HAP-1 (cell line): ENCODE measurements around the gene MVP.
"Not testable (repeated sequence)": the region's sequence is repeated elsewhere in the genome, so short reads cannot be mapped to it uniquely, and the experiment has no call there.

ENCODE experiments used
- DNase-seq, 2 experiments: peaks; one replicate each; pipeline ENCODE4 v3.0.0-alpha.2; 2016 to 2020; ENCODE audit warnings: low spot score in 2 of 2
- H3K27me3 ChIP-seq: fragments of 250-450 bp; sonication (Bioruptor Pico); 2 replicates; pipeline ENCODE4 v1.5.1; 2020; ENCODE audit warnings: low read depth, mild to moderate bottlenecking, moderate library complexity
- H3K36me3 ChIP-seq: fragments of 250-450 bp; sonication (Bioruptor Pico); replicated peaks from 2 replicates; pipeline ENCODE4 v1.5.1; 2020; ENCODE audit warnings: mild to moderate bottlenecking
- H3K4me1 ChIP-seq: fragments of 250-450 bp; sonication (Bioruptor Pico); 2 replicates; pipeline ENCODE4 v1.5.1; 2020; ENCODE audit warnings: mild to moderate bottlenecking
- H3K4me3 ChIP-seq: fragments of 250-450 bp; sonication (Bioruptor Pico); 2 replicates; pipeline ENCODE4 v1.5.1; 2020; ENCODE audit warnings: mild to moderate bottlenecking, moderate library complexity
- H3K9me3 ChIP-seq: fragments of 250-450 bp; sonication (Bioruptor Pico); 2 replicates; pipeline ENCODE4 v1.5.1; 2020; ENCODE audit warnings: mild to moderate bottlenecking, moderate library complexity
- in situ Hi-C: fragments of 300-500 bp; cut with MboI; formaldehyde crosslinking; loops from 3 replicates; pipeline ENCODE4 v1.14.3; 2020; ENCODE audit warnings: low sequenced_read_pairs, inconsistent platforms, mixed read lengths

The MVP gene

DNA sequence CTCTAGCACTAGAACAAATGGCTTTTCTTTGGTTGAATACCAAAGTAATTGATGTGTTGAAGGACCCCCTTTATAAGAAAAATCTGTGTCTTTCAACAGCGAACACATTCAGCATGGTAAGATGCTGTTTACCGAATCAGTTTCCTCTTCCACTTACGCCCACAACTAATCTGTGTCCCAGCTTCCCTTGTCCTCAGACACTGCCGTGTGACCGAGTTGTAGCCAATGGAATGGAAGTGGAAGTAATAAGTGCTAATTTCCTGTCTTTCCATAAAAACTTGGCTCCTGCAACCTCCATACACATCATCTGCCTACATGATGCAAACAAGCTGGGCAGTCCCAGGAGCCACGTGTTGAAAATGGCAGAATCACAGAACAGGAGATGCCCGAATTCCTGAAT lies 32.4 kb downstream of the MVP start:
- H3K4me1 ChIP-seq, result no peaks in the 10 kb centered on the region
- no peaks in the 10 kb centered on the region for H3K36me3 ChIP-seq
- H3K27me3 ChIP-seq, result no peaks in the 10 kb centered on the region
- H3K9me3 ChIP-seq, result no peaks in the 10 kb centered on the region
- H3K4me3 ChIP-seq, result no peak overlapping the region
- no peak for DNase-seq
- in situ Hi-C loops, result no loop called here

DNA sequence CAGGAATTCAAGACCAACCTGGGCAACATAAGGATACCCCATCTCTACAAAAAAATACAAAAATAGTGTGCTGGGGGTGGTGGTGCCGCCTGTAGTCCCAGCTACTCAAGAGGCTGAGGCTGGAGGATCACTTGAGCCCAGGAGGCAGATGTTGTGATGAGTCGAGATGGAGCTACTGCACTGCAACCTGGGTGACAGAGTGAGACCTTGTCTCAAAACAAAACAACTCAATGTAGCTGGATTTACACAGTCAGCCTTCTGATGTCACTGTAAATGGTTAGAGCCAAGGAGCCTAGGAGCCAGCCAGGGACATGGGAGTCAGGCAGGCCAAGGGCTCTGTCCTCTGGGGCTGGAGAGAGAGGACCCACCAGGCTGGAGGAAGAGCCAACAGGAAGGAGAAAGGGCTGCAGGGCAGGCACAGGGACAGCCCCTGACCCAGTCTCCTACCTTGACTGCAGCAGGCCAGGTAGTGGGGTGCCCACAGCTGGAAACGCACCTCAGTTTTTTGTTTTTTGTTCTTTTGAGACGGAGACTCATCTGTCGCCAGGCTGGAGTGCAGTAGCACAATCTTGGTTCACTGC lies 34.3 kb downstream of the MVP start:
- H3K27me3 ChIP-seq, result no peaks in the 10 kb centered on the region
- no peaks in the 10 kb centered on the region for H3K9me3 ChIP-seq
- no peak overlapping the region for H3K4me3 ChIP-seq
- H3K4me1 ChIP-seq, result no peaks in the 10 kb centered on the region
- peaks cover 12% of the 10 kb centered on the region; the same call in 1 of the 2 replicates for H3K36me3 ChIP-seq
- no peak for DNase-seq
- in situ Hi-C loops, result no loop called here

DNA sequence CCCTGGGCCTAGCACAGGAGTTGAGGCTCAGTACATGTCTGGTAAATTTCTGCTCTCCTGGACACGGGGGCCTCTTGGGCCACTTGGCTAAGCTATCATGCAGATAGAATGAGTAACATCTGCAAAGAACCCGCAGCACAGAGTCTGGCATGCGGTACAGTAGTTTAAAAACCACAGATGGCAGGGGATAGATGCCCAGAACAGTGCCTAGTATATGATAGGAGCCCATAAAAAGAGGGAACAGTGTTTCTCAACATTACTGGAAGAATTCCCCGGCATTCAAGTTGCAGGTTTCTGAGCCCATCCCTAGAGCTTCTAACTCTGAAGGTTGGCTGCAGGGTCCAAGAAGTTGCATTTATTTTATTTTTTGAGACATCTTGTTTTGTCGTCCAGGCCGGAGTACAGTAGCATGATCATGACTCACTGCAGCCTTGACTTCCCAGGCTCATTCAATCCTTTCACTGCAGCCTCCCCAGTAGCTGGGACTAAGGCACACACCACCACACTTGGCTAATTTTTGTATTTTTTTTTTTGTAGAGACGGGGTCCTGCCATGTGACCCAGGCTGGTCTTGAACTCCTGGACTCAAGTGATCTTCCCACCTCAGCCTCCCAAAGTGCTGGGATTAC lies 37.0 kb downstream of the MVP start:
- DNase-seq, result no peak
- Histone ChIP-seq H3K4me1 (no peaks in the 10 kb centered on the region), H3K36me3 (peaks cover 24% of the 10 kb centered on the region), H3K9me3 (no peaks in the 10 kb centered on the region), H3K4me3 (no peak overlapping the region), H3K27me3 (no peaks in the 10 kb centered on the region)
- in situ Hi-C loops, result no loop called here

DNA sequence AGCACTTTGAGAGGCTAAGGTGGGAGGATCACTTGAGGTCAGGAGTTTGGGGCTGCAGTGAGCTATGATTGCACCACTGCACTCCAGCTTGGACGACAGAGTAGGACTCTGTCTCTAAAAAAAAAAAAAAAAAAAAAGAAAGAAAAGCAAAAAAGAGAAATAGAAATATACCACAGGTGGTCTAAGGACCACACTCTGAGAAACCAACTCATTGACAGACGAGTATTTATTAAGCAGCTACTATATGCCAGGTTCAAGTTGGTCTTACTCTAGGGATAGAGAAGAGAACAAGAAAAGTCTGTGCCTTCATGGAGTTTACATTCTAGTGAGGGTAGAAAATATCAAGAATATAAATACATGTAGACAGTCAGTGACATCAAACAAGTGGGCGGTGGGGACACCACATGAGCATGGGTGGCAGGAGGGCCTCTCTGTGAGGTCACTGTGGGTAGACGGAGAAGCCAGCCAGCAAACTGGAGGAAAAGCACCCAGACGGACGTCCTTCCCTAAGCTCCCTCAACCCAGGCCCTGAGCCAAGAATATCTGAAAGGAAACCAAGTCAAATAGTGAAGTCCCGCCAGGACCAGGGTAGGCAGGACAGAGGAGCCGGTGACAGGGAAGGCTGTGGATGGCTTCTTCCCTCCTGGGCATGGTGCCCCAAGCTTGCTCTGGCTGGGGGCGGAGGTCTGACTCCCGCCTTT lies 38.0 kb downstream of the MVP start:
- in situ Hi-C loops, result no loop called here
- peaks cover 24% of the 10 kb centered on the region for H3K36me3 ChIP-seq
- no peaks in the 10 kb centered on the region for H3K27me3 ChIP-seq
- no peak overlapping the region for H3K4me3 ChIP-seq
- H3K9me3 ChIP-seq, result no peaks in the 10 kb centered on the region
- H3K4me1 ChIP-seq, result no peaks in the 10 kb centered on the region
- DNase-seq, result no peak

DNA sequence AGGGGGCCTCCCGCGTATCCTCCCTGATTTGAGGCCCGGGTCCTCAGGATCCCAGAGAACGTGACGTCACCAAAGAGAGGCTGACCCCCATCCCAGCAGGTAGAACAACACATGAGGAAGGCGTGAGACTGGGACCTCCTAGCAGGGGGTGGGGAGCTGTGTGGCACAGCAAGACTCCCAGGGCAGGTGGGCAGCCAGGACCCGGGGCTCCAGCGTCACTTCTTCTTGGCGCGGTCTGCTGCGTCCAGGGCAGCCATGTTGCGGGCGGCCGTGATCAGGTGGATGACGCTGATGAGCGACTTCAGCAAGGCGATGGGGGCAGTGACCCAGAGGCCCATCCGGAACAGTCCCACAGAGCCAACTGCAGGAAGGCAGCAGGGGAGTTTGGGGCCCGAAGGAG lies 38.7 kb downstream of the MVP start:
- in situ Hi-C loops, result no loop called here
- Histone ChIP-seq H3K36me3 (peaks cover 24% of the 10 kb centered on the region), H3K4me3 (no peak overlapping the region), H3K9me3 (no peaks in the 10 kb centered on the region), H3K27me3 (no peaks in the 10 kb centered on the region), H3K4me1 (0 out of 2 replicates have a peak, but pooled peaks cover 3% of the 10 kb centered on the region)
- no peak for DNase-seq

DNA sequence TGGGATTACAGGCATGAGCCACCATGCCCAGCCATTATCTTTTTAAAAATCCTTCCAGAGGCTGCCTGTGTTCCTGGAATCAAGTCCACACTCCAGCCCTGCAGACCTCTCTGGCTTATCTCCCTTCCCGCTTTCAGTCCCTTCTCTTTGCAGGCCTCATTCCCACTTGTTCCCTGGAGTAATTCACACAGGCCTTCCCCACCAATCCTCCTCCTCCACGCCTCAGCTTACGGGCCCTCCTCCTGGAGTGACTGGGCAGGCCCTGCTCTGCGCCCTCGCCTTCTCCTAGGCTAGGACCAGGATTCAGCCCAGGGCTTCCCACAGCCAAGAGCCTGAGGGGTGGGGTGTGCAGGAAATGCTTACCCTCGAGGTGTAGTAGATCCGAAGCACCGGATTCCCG lies 40.0 kb downstream of the MVP start:
- Histone ChIP-seq H3K27me3 (no peaks in the 10 kb centered on the region), H3K36me3 (peaks cover 24% of the 10 kb centered on the region), H3K4me3 (no peak overlapping the region), H3K4me1 (0 out of 2 replicates have a peak, but pooled peaks cover 3% of the 10 kb centered on the region), H3K9me3 (no peaks in the 10 kb centered on the region)
- no peak for DNase-seq
- in situ Hi-C loops, result no loop called here

DNA sequence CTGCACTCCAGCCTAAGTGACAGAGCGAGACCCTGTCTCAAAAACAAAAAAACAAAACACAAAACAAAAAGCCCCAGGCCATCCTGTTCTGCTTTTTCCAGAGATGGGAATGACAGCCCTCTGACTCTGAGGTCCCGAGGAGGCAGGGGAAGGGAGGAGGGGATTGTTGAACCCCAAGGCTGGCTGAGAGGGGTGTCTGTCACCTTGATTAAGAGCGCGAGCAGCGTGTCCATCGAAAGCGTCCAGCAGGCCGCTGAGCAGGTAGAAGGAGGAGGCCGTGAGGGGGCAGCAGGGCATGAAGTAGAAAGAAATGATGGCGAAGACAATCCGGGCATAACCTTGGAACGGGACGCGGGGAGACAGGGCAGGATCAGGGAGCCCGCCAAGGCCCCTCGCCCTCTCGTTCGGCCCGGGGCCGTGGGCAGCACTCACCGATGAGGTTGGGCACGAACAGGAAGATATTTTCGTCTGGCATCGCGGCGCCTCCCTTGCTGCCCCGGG lies 42.2 kb downstream of the MVP start:
- in situ Hi-C loops, result no loop called here
- Histone ChIP-seq H3K4me3 (peak overlapping the region; percentile 63), H3K4me1 (0 out of 2 replicates have a peak, but pooled peaks cover 3% of the 10 kb centered on the region), H3K27me3 (no peaks in the 10 kb centered on the region), H3K36me3 (peaks cover 24% of the 10 kb centered on the region), H3K9me3 (no peaks in the 10 kb centered on the region)
- peak in 1 of 2 experiments; percentile 34 for DNase-seq

DNA sequence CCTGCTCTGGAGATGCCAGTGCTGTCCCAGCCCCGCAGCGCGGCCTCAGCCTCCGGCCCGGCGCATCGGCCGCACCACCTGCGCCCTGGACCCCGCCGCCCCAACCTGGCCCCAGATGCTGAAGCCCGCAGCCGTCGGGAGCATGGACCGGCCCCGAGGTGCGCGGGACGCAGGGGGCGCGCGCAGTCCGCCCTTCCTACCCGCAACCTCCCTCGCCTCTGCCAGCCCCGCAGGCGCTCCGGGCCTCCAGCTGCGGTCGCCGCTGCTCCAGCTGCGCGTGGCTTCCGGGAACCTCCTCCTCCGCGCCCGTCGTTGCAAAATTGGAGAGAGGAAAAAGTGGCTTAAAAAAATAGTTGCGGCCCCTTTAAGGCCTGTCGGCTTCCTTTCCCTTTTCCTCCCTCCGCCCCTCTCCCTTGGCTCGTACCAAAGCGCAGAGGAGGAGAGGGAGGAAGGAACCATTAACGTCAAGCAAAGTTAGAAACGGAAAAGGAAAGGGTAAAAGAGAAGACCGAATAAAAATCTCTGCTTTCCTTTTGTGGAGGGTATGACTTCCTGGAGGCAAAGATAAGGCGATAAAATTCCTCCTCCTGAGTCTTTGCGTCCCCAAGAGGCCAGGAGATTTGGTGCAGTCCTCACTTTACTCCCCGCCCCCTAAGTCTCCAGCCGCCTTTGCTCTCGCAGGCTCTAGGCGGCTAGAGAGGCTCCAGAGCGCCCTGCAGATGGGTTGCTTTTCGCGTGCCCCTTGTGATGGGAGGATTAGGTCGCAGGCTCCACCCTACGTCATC lies 42.8 kb downstream of the MVP start, which contains the start of gene CDIPT:
Gene CDIPT, minus strand, starts transcription at position 343 of the 785 bp plus-strand sequence. CDS start 369 bp downstream, outside the sequence.
- Histone ChIP-seq H3K36me3 (peaks cover 24% of the 10 kb centered on the region), H3K9me3 (no peaks in the 10 kb centered on the region), H3K27me3 (no peaks in the 10 kb centered on the region), H3K4me3 (peak within 1 kb of the TSS; percentile 63), H3K4me1 (0 out of 2 replicates have a peak, but pooled peaks cover 3% of the 10 kb centered on the region)
- DNase-seq, result peak; percentile 94 to 96
- in situ Hi-C loops, result no loop called here

DNA sequence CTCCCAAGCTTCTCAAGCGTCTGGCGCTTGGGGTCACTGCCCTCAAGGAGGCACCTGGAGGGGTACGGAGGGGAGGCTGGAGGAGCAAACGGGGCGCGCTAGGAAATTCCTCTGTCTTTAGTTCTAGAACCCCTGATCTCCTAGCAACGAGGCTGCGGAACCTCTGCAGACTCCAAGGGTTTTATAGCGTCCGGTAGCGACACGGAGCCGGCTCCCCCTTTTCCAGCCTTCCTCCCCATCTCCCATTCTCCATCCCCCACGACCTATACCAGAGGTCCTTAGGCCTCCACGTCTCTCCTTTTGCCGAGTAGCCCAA lies 43.4 kb downstream of the MVP start:
- H3K4me1 ChIP-seq, result 0 out of 2 replicates have a peak, but pooled peaks cover 3% of the 10 kb centered on the region
- H3K9me3 ChIP-seq, result no peaks in the 10 kb centered on the region
- no peak for DNase-seq
- in situ Hi-C loops, result no loop called here
- H3K27me3 ChIP-seq, result no peaks in the 10 kb centered on the region
- peaks cover 20% of the 10 kb centered on the region for H3K36me3 ChIP-seq
- peak overlapping the region; percentile 63 for H3K4me3 ChIP-seq

DNA sequence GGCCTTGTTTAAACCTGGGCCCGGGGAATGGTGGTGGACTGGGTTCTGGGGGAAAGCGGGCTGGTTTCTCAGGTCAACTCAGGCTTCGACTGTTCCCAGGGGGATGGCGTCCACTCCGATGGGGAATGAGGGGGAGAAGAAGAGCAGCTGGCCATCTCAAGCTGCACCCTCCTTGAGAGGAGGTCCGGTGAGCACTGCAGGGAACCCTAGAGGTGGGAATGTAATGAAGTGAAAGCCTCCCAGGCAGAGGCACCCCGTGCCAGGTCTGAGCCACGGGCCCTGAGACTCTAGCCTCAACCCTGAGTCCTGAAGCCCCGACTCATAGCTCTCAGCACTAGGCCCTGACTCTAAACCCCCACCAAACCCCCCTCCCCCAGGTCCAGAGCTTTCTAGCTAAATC lies 43.9 kb downstream of the MVP start:
- H3K9me3 ChIP-seq, result no peaks in the 10 kb centered on the region
- H3K36me3 ChIP-seq, result peaks cover 14% of the 10 kb centered on the region
- no peak overlapping the region for H3K4me3 ChIP-seq
- no peak for DNase-seq
- in situ Hi-C loops, result no loop called here
- H3K4me1 ChIP-seq, result 0 out of 2 replicates have a peak, but pooled peaks cover 3% of the 10 kb centered on the region
- no peaks in the 10 kb centered on the region for H3K27me3 ChIP-seq

DNA sequence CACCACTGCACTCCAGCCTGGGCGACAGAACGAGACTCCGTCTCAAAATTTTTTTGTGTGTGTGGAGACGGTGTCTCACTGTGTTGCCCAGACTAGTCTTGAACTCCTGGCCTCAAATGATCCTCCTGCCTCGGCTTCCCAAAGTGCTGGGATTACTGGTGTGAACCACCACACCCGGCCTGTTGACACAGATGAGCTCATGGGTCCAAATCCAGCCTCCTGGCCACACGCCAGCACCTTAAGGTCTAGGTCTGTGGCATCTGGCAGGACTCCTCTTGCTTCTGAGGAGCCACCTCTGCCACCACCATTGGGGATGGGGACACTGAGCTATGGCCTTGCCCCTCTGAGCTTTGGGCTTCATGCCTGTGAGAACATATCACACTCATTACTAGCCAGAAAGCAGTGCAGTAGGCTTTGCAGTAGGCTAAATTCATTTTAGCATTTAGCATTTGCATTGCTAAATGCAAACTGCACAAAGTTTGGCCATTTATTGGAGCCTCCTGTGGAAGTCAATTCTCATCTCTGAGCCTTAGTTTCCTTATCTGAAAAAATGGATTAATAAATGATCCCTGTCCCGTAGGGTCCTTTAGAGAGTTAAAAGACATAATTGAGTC lies 48.2 kb downstream of the MVP start:
- in situ Hi-C loops, result no loop called here
- peak in 1 of 2 experiments; percentile 21 for DNase-seq

DNA sequence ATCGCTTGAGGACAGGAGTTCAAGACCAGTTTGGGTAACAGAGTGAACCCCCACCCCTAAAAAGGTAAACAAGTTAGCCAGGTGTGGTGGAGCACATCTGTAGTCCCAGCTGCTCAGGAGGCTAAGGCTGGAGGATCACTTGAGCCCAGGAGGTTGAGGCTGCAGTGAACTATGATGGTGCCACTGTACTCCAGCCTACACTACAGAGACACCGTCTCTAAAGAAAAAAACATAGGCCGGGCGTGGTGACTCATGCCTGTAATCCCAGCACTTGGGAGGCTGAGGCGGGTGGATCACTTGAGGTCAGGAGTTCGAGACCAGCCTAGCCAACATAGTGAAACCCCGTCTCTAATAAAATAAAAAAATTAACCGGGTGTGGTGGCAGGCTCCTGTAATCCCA lies 48.8 kb downstream of the MVP start:
- H3K36me3 ChIP-seq, DNase-seq, H3K9me3 ChIP-seq, in situ Hi-C loops, H3K27me3 ChIP-seq, H3K4me1 ChIP-seq, H3K4me3 ChIP-seq: not testable (repeated sequence)

More for the DNA sequence above, 48.2 kb downstream of the MVP start:
- H3K36me3 ChIP-seq, result no peaks in the 10 kb centered on the region
- 0 out of 2 replicates have a peak, but pooled peaks cover 3% of the 10 kb centered on the region for H3K4me1 ChIP-seq
- H3K27me3 ChIP-seq, result no peaks in the 10 kb centered on the region
- H3K4me3 ChIP-seq, result no peak overlapping the region
- no peaks in the 10 kb centered on the region for H3K9me3 ChIP-seq

DNA sequence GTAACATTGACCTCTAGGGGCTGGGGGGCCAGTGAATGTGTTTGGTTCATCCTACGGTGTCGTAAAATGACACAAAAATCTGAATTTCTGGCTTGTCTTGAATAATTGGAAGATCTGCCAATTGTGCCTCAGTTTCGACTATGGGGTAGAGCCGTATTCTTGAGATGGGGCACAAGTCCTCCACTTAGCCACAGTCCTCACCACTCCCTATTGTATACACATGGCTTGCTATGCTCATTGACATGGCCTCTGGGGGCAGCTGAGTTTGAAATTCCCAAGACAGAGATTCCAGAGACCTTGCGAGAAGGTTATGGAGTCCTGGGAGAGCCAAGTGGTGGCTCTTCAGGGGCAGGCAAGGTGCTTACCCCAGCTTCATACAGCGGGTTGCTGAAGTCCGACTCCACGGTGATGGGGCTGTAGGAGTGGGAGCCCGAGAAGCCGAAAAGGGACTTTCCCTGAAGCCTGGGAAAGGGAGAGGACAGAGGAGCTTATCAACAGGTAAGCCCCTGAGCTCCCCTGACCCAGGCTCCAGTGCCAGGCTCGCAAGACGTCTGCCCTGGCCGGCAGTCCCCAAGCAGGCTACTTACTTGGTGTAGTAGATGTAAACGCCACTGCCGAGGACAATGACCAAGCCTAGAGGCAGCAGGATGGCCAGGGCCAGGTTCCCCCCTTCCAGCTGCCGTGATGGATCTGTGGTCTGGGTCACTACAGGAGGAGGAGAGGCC lies 51.7 kb downstream of the MVP start:
- Histone ChIP-seq H3K36me3 (no peaks in the 10 kb centered on the region), H3K4me3 (no peak overlapping the region), H3K9me3 (no peaks in the 10 kb centered on the region), H3K4me1 (no peaks in the 10 kb centered on the region), H3K27me3 (no peaks in the 10 kb centered on the region)
- no peak for DNase-seq
- in situ Hi-C loops, result no loop called here
